Measurements from ENCODE around the gene FRMD7.
A peak's percentile ranks its signal among the peaks of the same experiment; 100 is the strongest.
"Not testable (repeated sequence)": the region's sequence is repeated elsewhere in the genome, so short reads cannot be mapped to it uniquely, and the experiment has no call there.

FRMD7 gene

GRCh38 chrX:132093239-132093860 lies 34.5 kb downstream of the FRMD7 start:
- no peak for DNase-seq

- peak; percentile 61 for DNase-seq
Measured at GRCh38 chrX:132092439-132093065, 35.3 kb downstream of the FRMD7 start.

- no peak for DNase-seq
Measured at GRCh38 chrX:132090403-132091159, 37.2 kb downstream of the FRMD7 start.

- no peak for DNase-seq
Measured at GRCh38 chrX:132088864-132089263, 39.0 kb downstream of the FRMD7 start.

- DNase-seq = no peak
Measured at GRCh38 chrX:132086672-132087071, 41.1 kb downstream of the FRMD7 start.

DNA sequence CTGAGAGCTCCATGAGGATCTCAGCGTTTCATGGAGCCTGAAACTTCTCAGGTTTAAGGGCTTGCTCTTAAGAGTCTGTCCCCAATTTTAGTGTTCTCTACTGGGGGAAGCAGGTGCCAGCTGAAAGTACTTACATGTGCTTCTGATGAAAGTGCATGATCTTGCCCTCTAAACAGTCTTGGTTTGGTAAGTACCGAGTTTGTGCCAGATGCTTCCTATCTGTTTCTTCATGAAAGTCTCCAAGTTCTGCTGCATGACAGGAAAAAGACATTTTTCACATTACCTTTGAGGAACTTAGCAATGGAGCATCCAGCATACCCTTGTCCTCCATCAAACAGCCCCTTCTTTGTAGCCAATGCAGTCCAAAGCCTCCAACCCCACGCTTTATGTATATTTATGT lies 42.0 kb downstream of the FRMD7 start:
- no peak for DNase-seq

GRCh38 chrX:132077912-132078311 lies 49.9 kb downstream of the FRMD7 start:
- DNase-seq = no peak

GRCh38 chrX:132077414-132077813 lies 50.4 kb downstream of the FRMD7 start:
- DNase-seq = no peak

GRCh38 chrX:132071254-132071653 lies 56.6 kb downstream of the FRMD7 start:
- DNase-seq = peak; percentile 10

DNA sequence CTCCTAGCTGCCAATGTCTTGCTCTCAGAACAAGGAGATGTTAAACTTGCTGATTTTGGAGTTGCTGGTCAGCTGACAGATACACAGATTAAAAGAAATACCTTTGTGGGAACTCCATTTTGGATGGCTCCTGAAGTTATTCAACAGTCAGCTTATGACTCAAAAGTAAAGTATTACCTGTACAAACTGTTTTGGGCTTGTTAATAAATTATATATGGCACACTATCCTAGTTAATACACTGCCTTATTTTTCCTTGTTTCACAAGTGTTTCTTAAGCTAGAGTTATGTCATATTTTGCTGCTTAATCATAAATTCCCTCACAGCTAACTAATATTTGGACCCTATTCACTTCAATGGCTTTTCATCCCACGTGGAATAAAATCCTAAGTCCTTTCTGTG lies 59.4 kb downstream of the FRMD7 start:
- DNase-seq = no peak

DNA sequence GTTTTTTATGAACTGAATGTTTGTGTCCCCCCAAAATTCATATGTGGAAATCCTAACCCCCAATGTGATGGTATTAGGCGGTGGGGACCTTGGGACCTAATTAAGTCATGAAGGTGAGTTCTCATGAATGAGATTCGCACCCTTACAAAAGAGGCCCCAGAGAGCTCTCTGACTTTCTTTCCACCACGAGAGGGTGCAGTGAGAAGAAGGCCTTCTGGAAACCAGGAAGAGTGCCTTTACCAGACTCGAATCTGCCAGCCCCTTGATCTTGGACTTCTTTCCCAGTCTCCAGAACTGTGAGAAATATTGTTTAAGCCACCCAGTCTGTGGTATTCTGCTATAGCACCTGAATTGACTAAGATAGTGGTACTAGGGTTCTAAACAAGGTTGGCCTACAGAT lies 64.0 kb downstream of the FRMD7 start:
- no peak for DNase-seq

GRCh38 chrX:132063334-132063733 lies 64.5 kb downstream of the FRMD7 start:
- DNase-seq = no peak

DNA sequence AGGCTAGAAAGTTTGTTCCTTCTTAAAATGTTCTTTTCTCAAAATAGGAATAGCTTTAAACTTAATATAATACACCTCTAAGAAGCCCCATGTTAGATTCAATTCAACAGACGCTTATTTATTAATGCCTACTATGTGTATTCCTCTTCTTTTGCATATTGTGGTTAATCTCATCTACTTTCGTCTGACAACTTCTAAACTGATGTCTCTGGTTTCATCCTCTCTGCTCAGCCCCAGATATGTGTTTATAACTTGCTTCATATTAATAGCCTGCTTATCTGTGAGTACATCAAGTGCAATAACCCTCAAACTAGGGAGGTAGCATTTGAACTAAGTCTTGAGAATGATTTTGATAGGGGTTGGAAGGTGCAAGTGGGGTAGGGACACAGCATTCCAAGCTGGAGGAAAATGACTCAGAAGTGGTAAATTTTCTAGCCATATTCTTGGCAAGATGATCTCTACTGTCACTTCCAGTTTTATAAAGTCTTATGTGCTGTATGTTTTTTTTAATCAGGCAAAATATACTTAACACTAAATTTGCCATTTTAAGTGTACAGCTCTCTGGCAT lies 67.8 kb downstream of the FRMD7 start:
- no peak for DNase-seq

DNA sequence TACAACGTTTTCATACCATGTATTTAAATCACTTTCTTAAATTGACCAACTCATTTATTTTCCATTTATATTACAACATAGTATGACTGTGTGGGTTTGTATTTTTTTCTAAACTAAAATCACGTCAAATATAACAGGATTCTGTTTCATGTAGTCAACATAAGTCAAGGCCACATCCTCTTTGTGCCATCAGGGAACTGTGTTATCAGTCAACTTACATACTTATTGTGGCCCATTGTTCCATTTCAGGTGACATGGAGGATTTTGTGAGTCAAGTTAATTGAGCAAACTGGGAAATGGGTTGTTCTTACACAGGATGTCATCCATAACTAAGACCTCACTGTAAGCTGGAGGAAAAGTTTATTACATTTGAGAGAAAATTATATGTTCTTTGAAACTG lies 68.8 kb downstream of the FRMD7 start:
- DNase-seq = no peak

GRCh38 chrX:132058050-132058449 lies 69.8 kb downstream of the FRMD7 start:
- DNase-seq = no peak

DNA sequence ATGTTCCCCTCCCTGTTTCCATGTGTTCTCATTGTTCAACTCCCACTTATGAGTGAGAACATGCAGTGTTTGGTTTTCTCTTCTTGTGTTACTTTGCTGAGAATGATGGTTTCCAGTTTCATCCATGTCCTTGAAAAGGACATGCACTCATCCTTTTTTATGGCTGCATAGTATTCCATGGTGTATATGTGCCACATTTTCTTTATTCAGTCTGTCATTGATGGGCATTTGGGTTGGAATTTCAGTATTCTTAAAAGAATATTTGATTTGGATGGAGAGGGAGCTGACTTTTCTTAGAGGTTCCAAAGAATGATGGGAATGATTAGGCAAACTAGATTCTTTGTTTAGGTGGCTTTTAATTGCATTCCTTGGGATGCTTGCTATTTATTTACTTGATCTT lies 76.0 kb downstream of the FRMD7 start:
- DNase-seq = not testable (repeated sequence)

GRCh38 chrX:132046533-132046932 lies 81.3 kb downstream of the FRMD7 start:
- no peak for DNase-seq

GRCh38 chrX:132045456-132045855 lies 82.4 kb downstream of the FRMD7 start:
- DNase-seq = no peak

- DNase-seq = no peak
Measured at GRCh38 chrX:132044953-132045352, 82.9 kb downstream of the FRMD7 start.

DNA sequence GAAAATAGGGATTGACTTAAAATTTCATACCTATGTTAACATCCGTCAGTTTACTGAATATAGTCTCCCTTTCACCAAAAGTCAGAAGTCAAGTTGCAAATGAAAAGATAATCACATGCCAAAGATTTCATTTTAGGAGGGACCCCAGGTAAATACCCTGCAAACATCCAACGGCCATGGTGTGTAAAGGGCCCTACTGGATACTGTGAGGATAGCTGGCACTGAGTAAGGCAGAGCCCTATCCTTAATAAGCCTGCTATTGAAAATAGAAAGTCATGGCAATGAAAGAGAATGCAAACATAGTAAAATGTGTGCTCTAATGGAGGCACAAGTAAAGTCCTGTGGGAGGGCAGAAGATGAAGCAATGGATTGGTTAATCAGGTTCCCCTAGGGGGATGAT lies 83.8 kb downstream of the FRMD7 start:
- no peak for DNase-seq

GRCh38 chrX:132041015-132041414 lies 86.8 kb downstream of the FRMD7 start:
- DNase-seq = no peak

DNA sequence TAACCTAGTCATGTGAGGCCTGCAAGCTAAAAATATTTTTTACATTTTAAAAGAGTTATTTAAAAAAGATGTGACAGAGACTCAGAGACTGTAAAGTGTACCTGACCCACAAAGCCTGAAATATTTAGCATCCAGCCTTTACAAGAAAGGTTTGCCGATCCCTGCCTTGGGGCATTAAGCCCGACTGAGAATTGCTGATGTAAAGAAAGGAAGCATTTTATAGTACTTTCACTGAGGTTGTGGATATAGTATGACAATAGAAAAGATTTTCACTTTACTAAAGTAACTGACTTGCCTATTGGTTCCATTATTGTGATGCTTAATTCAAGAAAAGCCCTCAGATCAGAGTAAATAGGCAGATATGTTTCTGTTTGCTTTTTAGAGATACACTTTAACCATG lies 87.8 kb downstream of the FRMD7 start:
- DNase-seq = no peak

DNA sequence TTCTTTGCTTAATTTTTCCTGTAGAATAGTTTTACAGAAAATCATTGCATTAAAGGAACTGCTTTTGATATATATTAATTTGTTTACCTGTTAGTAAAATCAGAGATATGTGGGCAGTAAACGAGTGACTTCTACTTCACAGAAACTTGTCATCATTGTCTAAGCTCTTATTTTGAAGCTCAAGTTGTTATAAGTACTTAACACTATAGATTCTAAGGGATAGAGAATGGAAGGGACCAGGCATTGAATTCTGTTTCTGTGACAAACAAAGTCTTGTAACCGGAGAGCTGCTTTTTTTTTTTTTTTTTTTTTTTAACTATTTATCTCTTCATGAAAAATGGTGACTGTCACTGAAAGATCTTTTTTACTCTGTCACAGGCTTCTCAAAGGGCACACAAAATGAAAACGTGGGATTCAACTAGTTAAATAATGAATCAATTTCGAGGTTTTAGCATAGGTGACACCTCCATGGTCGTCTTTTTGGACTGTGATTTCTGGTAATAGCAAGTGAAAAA lies 90.3 kb downstream of the FRMD7 start:
- DNase-seq = no peak

DNA sequence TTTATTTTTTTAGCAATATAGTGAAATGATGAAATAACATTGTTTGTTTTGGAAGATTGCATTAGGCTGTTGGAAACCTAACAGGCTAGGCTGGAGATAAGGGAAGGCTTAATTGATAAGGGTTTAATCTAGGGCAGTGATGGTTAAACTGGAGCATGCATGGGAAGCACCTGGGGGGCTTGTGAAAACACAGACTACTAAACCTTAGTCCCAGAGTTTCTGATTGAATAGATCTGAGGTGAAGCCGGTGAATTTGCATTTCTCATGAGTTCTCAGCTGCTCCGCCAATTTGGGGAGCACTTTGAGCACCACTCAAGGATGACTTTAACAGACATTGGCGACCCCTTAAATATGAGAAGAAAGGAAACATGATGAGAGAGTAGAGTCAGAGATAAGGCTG lies 93.2 kb downstream of the FRMD7 start:
- DNase-seq = no peak
